Sigmoid colon (tissue), 7 donors: ENCODE measurements around the gene METTL8. TPM values are rescaled to one million over a fixed set of nuclear protein-coding genes. Genes with fewer than 3 reads are reported as not detected.

Source experiments
- DNase-seq: peaks from one replicate; pipeline ENCODE4 v3.0.0-alpha.2; 2019
- H3K27ac ChIP-seq, 4 donors: fragments of 200-600 bp; sonication (generic); one replicate each; pipeline ENCODE4 v1.5.1; 2016 to 2019; ENCODE audit warnings: mild to moderate bottlenecking in 1 of 4
- H3K27me3 ChIP-seq, 3 donors: fragments of 200-600 bp; sonication (generic); one replicate each; pipeline ENCODE4 v1.5.1; 2019; ENCODE audit warnings: mild to moderate bottlenecking in 1 of 3
- H3K36me3 ChIP-seq, 4 donors: fragments of 200-600 bp; sonication (generic); one replicate each; pipeline ENCODE4 v1.5.1; 2016 to 2019
- H3K4me1 ChIP-seq, 4 donors: fragments of 200-600 bp; sonication (generic); one replicate each; pipeline ENCODE4 v1.5.1; 2017 to 2019
- H3K4me3 ChIP-seq, 4 donors: fragments of 200-600 bp; sonication (generic); one replicate each; pipeline ENCODE4 v1.5.1; 2017 to 2019; ENCODE audit warnings: mild to moderate bottlenecking in 2 of 4, moderate library complexity in 1 of 4
- H3K9me3 ChIP-seq, 4 donors: fragments of 200-600 bp in 3 of 4; sonication (generic) in 3 of 4; one replicate each; pipeline versions ENCODE4 v1.5.1 to v1.6.1; 2013 to 2019
- EP300 ChIP-seq, 4 donors: sonication (generic); formaldehyde crosslinking; IDR thresholded peaks; one replicate each; pipeline ENCODE4 v1.6.1; 2017; ENCODE audit warnings: antibody characterized with exemption in 4 of 4
- POLR2A ChIP-seq, 2 donors: fragments of 450-650 bp; IDR thresholded peaks; one replicate each; pipeline ENCODE4 v1.6.1; 2016; ENCODE audit warnings: antibody characterized with exemption in 2 of 2, mild to moderate bottlenecking in 2 of 2, moderate library complexity in 2 of 2
- POLR2AphosphoS5 ChIP-seq, 4 donors: sonication (generic); formaldehyde crosslinking; IDR thresholded peaks; one replicate each; pipeline ENCODE4 v1.6.1; 2017; ENCODE audit warnings: antibody characterized with exemption in 4 of 4
- WGBS, 2 donors: extraction: QIAGEN DNeasy Blood & Tissue Kit; methylation state at CpG; one replicate each; pipeline ENCODE4 v1.1.7; 2013; 5-methylcytosine and 5-hydroxymethylcytosine counted together
- intact Hi-C: fragments of 100-400 bp; cut with DNase I; formaldehyde crosslinking; loops from one replicate; pipeline ENCODE4 v1.15.1; 2023
- polyA plus RNA-seq, 3 donors: library from polyadenylated mRNA; stranded (reverse); fragments of 200-250 nt; gene quantifications; one replicate each; pipeline ENCODE4 v1.2.3, GENCODE V29; 2013
- total RNA-seq, 4 donors: library from RNA; depleted of rRNA; stranded (reverse); fragments of >200 nt; gene quantifications; one replicate each; pipeline ENCODE4 v1.1.0, GENCODE V29; 2016
- TF ChIP-seq, protein P1 (sequence below), 4 experiments: fragments of 450-650 bp in 3 of 4; fragments of 200-600 bp in 1 of 4; IDR thresholded peaks; one replicate each; pipeline ENCODE4 v1.5.1; 2016 to 2019; ENCODE audit warnings: antibody characterized with exemption in 4 of 4, mild to moderate bottlenecking in 3 of 4, moderate library complexity in 2 of 4
- donor health status: healthy with polysubstance abuse.
- donor health status: Bipolar disorder and iron deficiency.
- donor health status: healthy.

Gene METTL8
- total and polyA plus RNA-seq, 7 donors, result 3.0 to 42.7 (median 30.1) TPM

DNA sequence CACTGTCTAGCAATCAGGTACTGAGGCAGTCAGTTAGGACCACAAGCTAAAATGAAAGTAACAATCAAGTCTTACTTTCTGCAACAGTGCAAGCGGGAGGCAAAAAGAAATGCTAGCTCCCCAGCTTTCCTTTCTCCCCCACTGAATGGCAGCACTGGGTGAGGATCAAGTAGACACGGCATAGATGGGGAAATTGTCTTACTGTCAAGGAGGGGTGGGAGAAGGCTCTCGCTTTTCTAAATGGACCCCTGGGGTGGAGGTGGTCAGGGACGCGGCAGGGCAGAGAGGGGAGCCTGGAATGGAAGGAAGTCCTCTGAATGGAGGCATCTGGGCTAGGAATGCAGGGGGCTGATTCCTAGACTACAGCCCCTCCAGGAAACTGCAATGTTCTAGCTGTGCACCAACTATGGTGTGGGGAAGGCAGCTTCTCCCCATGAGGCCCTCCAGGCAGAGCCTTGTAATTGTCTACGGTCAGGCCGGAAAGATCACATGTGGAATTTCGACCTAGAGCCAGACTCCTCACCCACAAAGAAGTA, 24.3 kb downstream of the METTL8 start:
- Histone ChIP-seq H3K27ac (peak overlapping the region in 3 of 4 donors; percentile 10 to 65 (median 55)), H3K9me3 (no peaks in the 10 kb centered on the region), H3K36me3 (no peaks in the 10 kb centered on the region), H3K4me3 (peak overlapping the region in 2 of 4 donors; percentile 24 to 36), H3K4me1 (peaks cover 0 to 45% (median 21%) of the 10 kb centered on the region in 4 donors), H3K27me3 (no peaks in the 10 kb centered on the region)
- 78 to 94% methylated on average over 8 of the region's 8 CpGs for WGBS, 2 donors
- DNase-seq, result no peak
- TF ChIP-seq, protein P1, sequence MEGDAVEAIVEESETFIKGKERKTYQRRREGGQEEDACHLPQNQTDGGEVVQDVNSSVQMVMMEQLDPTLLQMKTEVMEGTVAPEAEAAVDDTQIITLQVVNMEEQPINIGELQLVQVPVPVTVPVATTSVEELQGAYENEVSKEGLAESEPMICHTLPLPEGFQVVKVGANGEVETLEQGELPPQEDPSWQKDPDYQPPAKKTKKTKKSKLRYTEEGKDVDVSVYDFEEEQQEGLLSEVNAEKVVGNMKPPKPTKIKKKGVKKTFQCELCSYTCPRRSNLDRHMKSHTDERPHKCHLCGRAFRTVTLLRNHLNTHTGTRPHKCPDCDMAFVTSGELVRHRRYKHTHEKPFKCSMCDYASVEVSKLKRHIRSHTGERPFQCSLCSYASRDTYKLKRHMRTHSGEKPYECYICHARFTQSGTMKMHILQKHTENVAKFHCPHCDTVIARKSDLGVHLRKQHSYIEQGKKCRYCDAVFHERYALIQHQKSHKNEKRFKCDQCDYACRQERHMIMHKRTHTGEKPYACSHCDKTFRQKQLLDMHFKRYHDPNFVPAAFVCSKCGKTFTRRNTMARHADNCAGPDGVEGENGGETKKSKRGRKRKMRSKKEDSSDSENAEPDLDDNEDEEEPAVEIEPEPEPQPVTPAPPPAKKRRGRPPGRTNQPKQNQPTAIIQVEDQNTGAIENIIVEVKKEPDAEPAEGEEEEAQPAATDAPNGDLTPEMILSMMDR (IDR thresholded peaks at IDR 0.05), result no peak
- TF ChIP-seq POLR2AphosphoS5 (IDR thresholded peaks at IDR 0.05) (no peak), EP300 (IDR thresholded peaks at IDR 0.05) (no peak), POLR2A (IDR thresholded peaks at IDR 0.05) (no peak)
- intact Hi-C loops, result no loop called here

GRCh38 chr2:171407676-171408044, 26.1 kb downstream of the METTL8 start:
- Histone ChIP-seq H3K27ac (no peak overlapping the region), H3K27me3 (no peaks in the 10 kb centered on the region), H3K36me3 (no peaks in the 10 kb centered on the region), H3K4me1 (peaks cover 0 to 35% (median 21%) of the 10 kb centered on the region in 4 donors), H3K4me3 (no peak overlapping the region), H3K9me3 (no peaks in the 10 kb centered on the region)
- intact Hi-C loops, result no loop called here
- no peak for TF ChIP-seq POLR2A (IDR thresholded peaks at IDR 0.05)
- no peak for TF ChIP-seq EP300 (IDR thresholded peaks at IDR 0.05)
- TF ChIP-seq, protein P1 (IDR thresholded peaks at IDR 0.05), result no peak
- TF ChIP-seq POLR2AphosphoS5 (IDR thresholded peaks at IDR 0.05), result no peak
- no peak for DNase-seq
- WGBS, 2 donors, result 96% methylated on average over 1 of the region's 1 CpG

GRCh38 chr2:171407030-171407675, 26.6 kb downstream of the METTL8 start:
- Histone ChIP-seq H3K27me3 (no peaks in the 10 kb centered on the region), H3K36me3 (no peaks in the 10 kb centered on the region), H3K4me3 (no peak overlapping the region), H3K27ac (no peak overlapping the region), H3K9me3 (no peaks in the 10 kb centered on the region), H3K4me1 (peaks cover 0 to 30% (median 19%) of the 10 kb centered on the region in 4 donors)
- DNase-seq, result no peak
- intact Hi-C loops, result no loop called here
- no peak for TF ChIP-seq POLR2A (IDR thresholded peaks at IDR 0.05)
- no peak for TF ChIP-seq EP300 (IDR thresholded peaks at IDR 0.05)
- no peak for TF ChIP-seq POLR2AphosphoS5 (IDR thresholded peaks at IDR 0.05)
- TF ChIP-seq, protein P1 (IDR thresholded peaks at IDR 0.05), result no peak
- WGBS, 2 donors, result 81 to 89% methylated on average over 4 of the region's 4 CpGs

GRCh38 chr2:171406044-171406443, 27.7 kb downstream of the METTL8 start:
- no peaks in the 10 kb centered on the region for H3K36me3 ChIP-seq
- no peak for TF ChIP-seq POLR2AphosphoS5 (IDR thresholded peaks at IDR 0.05)
- TF ChIP-seq EP300 (IDR thresholded peaks at IDR 0.05), result no peak
- no peak overlapping the region for H3K27ac ChIP-seq
- no peaks in the 10 kb centered on the region for H3K27me3 ChIP-seq
- WGBS, 2 donors, result 67 to 85% methylated on average over 1 of the region's 1 CpG
- DNase-seq, result no peak
- H3K9me3 ChIP-seq, result no peaks in the 10 kb centered on the region
- no peak overlapping the region for H3K4me3 ChIP-seq
- peaks cover 0 to 19% (median 14%) of the 10 kb centered on the region in 4 donors for H3K4me1 ChIP-seq
- intact Hi-C loops, result no loop called here

DNA sequence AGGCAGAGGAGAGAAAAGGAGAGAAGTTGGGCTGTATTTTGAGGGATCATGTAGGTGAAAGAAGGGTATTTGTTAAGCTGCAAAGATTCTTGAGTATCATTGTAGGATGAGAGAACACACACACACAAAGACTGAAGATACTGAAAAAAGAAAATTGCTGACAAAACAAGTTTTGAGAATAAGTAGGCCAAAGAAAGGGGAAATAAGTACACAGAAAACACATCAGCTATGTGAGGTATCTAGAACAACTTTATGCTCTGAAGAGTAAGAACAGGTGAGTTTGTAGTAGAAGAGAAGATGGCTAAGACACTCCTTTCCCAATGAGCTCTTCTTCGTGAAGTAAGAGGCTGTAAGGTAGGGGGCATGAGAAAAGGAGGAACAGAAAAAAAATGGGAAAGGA, 28.2 kb downstream of the METTL8 start:
- Histone ChIP-seq H3K27ac (no peak overlapping the region), H3K4me1 (peaks cover 0 to 14% (median 11%) of the 10 kb centered on the region in 4 donors), H3K36me3 (no peaks in the 10 kb centered on the region), H3K27me3 (no peaks in the 10 kb centered on the region), H3K4me3 (no peak overlapping the region), H3K9me3 (no peaks in the 10 kb centered on the region)
- WGBS, 2 donors, result 86 to 92% methylated on average over 1 of the region's 1 CpG
- no peak for DNase-seq
- TF ChIP-seq POLR2AphosphoS5 (IDR thresholded peaks at IDR 0.05) (no peak), EP300 (IDR thresholded peaks at IDR 0.05) (no peak), POLR2A (IDR thresholded peaks at IDR 0.05) (no peak)
- TF ChIP-seq, protein P1 (IDR thresholded peaks at IDR 0.05), result no peak
- intact Hi-C loops, result no loop called here
